Neuronal stem cell (in vitro differentiated cells): Measurements from ENCODE around the gene LY9.

Experiments
- DNase-seq: peaks from one replicate; pipeline ENCODE4 v3.0.0-alpha.2; 2013; ENCODE audit warnings: low spot score
- H2AFZ ChIP-seq: one replicate; pipeline ENCODE4 v1.6.1; 2013; ENCODE audit warnings: mild to moderate bottlenecking, low read length, inconsistent platforms
- H2AK5ac ChIP-seq: 2 replicates; pipeline ENCODE4 v1.6.1; 2013; ENCODE audit warnings: low read depth, mild to moderate bottlenecking, inconsistent platforms, low read length, moderate library complexity, mixed read lengths
- H2BK120ac ChIP-seq: 2 replicates; pipeline ENCODE4 v1.6.1; 2013; ENCODE audit warnings: low read depth, mild to moderate bottlenecking, inconsistent platforms, low read length, moderate library complexity, mixed read lengths
- H2BK12ac ChIP-seq: one replicate; pipeline ENCODE4 v1.6.1; 2013; ENCODE audit warnings: low read length, inconsistent platforms
- H2BK15ac ChIP-seq: 2 replicates; pipeline ENCODE4 v1.6.1; 2013; ENCODE audit warnings: mild to moderate bottlenecking, low read length, inconsistent platforms, mixed read lengths
- H2BK5ac ChIP-seq: one replicate; pipeline ENCODE4 v1.6.1; 2013; ENCODE audit warnings: inconsistent platforms, mild to moderate bottlenecking, low read length, moderate library complexity
- H3K14ac ChIP-seq: one replicate; pipeline ENCODE4 v1.6.1; 2013; ENCODE audit warnings: low read length, inconsistent platforms
- H3K18ac ChIP-seq: 2 replicates; pipeline ENCODE4 v1.6.1; 2013; ENCODE audit warnings: low read length, inconsistent platforms
- H3K23ac ChIP-seq: 2 replicates; pipeline ENCODE4 v1.6.1; 2013; ENCODE audit warnings: low read depth, mild to moderate bottlenecking, mixed read lengths, low read length, inconsistent platforms; ENCODE audit not compliant: poor library complexity
- H3K27ac ChIP-seq: replicated peaks from 3 replicates; pipeline ENCODE4 v1.5.1; 2013; ENCODE audit warnings: low read length, inconsistent platforms
- H3K27me3 ChIP-seq, 3 experiments: 2 replicates each; pipeline ENCODE4 v1.6.1; 2013; ENCODE audit warnings: low read length in 3 of 3, mild to moderate bottlenecking in 2 of 3, inconsistent platforms in 1 of 3, low read depth in 1 of 3, mixed read lengths in 1 of 3, moderate library complexity in 1 of 3; ENCODE audit not compliant: control insufficient read depth in 3 of 3, insufficient read depth in 3 of 3
- H3K36me3 ChIP-seq, 2 donors: replicated peaks in 1 of 2; 2 replicates each; pipeline ENCODE4 v1.6.1; 2013; ENCODE audit warnings: low read length in 2 of 2; ENCODE audit not compliant: control insufficient read depth in 2 of 2, insufficient read depth in 2 of 2
- H3K4ac ChIP-seq: 2 replicates; pipeline ENCODE4 v1.6.1; 2013; ENCODE audit warnings: inconsistent platforms, mild to moderate bottlenecking, low read length, moderate library complexity
- H3K4me1 ChIP-seq, 2 donors: 1 replicate in 1 of 2; 2 replicates in 1 of 2; pipeline ENCODE4 v1.6.1; 2013; ENCODE audit warnings: low read length in 2 of 2, low read depth in 1 of 2; ENCODE audit not compliant: control insufficient read depth in 2 of 2, insufficient read depth in 1 of 2
- H3K4me2 ChIP-seq: one replicate; pipeline ENCODE4 v1.6.1; 2013; ENCODE audit warnings: mild to moderate bottlenecking, low read length, inconsistent platforms; ENCODE audit not compliant: insufficient read depth, poor library complexity, severe bottlenecking
- H3K4me3 ChIP-seq, 2 donors: 2 replicates each; pipeline ENCODE4 v1.5.1; 2013; ENCODE audit warnings: low read length in 2 of 2, mild to moderate bottlenecking in 2 of 2, inconsistent platforms in 1 of 2, moderate library complexity in 1 of 2
- H3K79me1 ChIP-seq: one replicate; pipeline ENCODE4 v1.6.1; 2013; ENCODE audit warnings: low read depth, mild to moderate bottlenecking, inconsistent platforms, low read length, moderate library complexity
- H3K9ac ChIP-seq: one replicate; pipeline ENCODE4 v1.6.1; 2013; ENCODE audit warnings: mild to moderate bottlenecking, low read depth, low read length, inconsistent platforms; ENCODE audit not compliant: poor library complexity
- H3K9me3 ChIP-seq, 2 donors: replicated peaks in 1 of 2; 2 replicates each; pipeline versions ENCODE3 to v1.6.1; 2013; ENCODE audit warnings: low read length in 2 of 2, mild to moderate bottlenecking in 2 of 2, inconsistent platforms in 1 of 2, low read depth in 1 of 2, mixed read lengths in 1 of 2, moderate library complexity in 1 of 2; ENCODE audit not compliant: control insufficient read depth in 2 of 2, insufficient read depth in 1 of 2
- H4K8ac ChIP-seq: one replicate; pipeline ENCODE4 v1.6.1; 2013; ENCODE audit warnings: low read depth, mild to moderate bottlenecking, inconsistent platforms, low read length, moderate library complexity
- H4K91ac ChIP-seq: one replicate; pipeline ENCODE4 v1.6.1; 2013; ENCODE audit warnings: low read length, low read depth, mild to moderate bottlenecking, inconsistent platforms; ENCODE audit not compliant: poor library complexity
- WGBS, 2 donors: extraction: QIAGEN DNeasy Blood & Tissue Kit; methylation state at CpG; one replicate each; pipeline ENCODE4 v1.1.7; 2013; ENCODE audit warnings: missing lambda C conversion rate in 2 of 2, mixed read lengths in 1 of 2; ENCODE audit not compliant: insufficient read length in 2 of 2, insufficient replicate concordance in 1 of 2; ENCODE audit errors: extremely low coverage in 2 of 2; 5-methylcytosine and 5-hydroxymethylcytosine counted together

Gene LY9

GRCh38 chr1:160863061-160863773, 67.2 kb downstream of the LY9 start:
- Histone ChIP-seq H3K4me2 (no peak overlapping the region), H2AK5ac (no peak overlapping the region), H4K8ac (no peak overlapping the region), H3K4me1 (peaks cover 0 to 9% of the 10 kb centered on the region in 2 donors), H4K91ac (no peak overlapping the region), H2BK120ac (no peak overlapping the region), H2AFZ (no peak overlapping the region), H3K79me1 (no peaks in the 10 kb centered on the region), H2BK12ac (no peak overlapping the region), H3K14ac (no peak overlapping the region), H3K18ac (peak overlapping the region; percentile 80), H2BK15ac (no peak overlapping the region), H2BK5ac (no peak overlapping the region), H3K4ac (no peak overlapping the region), H3K27me3 (no peaks in the 10 kb centered on the region), H3K4me3 (no peak overlapping the region), H3K9ac (no peak overlapping the region), H3K36me3 (no peaks in the 10 kb centered on the region), H3K9me3 (no peaks in the 10 kb centered on the region), H3K27ac (no peak overlapping the region), H3K23ac (no peak overlapping the region)
- DNase-seq: no peak
- WGBS, 2 donors: no CpG with 5 or more reads among the region's 11 CpGs

GRCh38 chr1:160863774-160864131, 67.8 kb downstream of the LY9 start:
- Histone ChIP-seq H3K9ac (no peak overlapping the region), H3K14ac (no peak overlapping the region), H3K23ac (no peak overlapping the region), H2AK5ac (no peak overlapping the region), H2BK15ac (no peak overlapping the region), H4K91ac (no peak overlapping the region), H3K4me3 (no peak overlapping the region), H2AFZ (no peak overlapping the region), H3K4me1 (peaks cover 0 to 9% of the 10 kb centered on the region in 2 donors), H2BK5ac (no peak overlapping the region), H3K27ac (no peak overlapping the region), H3K27me3 (no peaks in the 10 kb centered on the region), H3K4me2 (no peak overlapping the region), H3K36me3 (no peaks in the 10 kb centered on the region), H4K8ac (no peak overlapping the region), H2BK12ac (no peak overlapping the region), H2BK120ac (no peak overlapping the region), H3K9me3 (no peaks in the 10 kb centered on the region), H3K18ac (peak overlapping the region; percentile 80), H3K4ac (no peak overlapping the region), H3K79me1 (no peaks in the 10 kb centered on the region)
- WGBS, 2 donors: no CpG with 5 or more reads among the region's 4 CpGs
- no peak for DNase-seq

GRCh38 chr1:160864173-160864572, 68.2 kb downstream of the LY9 start:
- H3K27ac ChIP-seq: no peak overlapping the region
- no peak overlapping the region for H3K4me2 ChIP-seq
- no peaks in the 10 kb centered on the region for H3K9me3 ChIP-seq
- H3K14ac ChIP-seq: no peak overlapping the region
- no peak overlapping the region for H2AFZ ChIP-seq
- H2BK120ac ChIP-seq: no peak overlapping the region
- no peak for DNase-seq
- no peak overlapping the region for H2BK15ac ChIP-seq
- H3K4ac ChIP-seq: no peak overlapping the region
- peaks cover 0 to 9% of the 10 kb centered on the region in 2 donors for H3K4me1 ChIP-seq
- H4K8ac ChIP-seq: no peak overlapping the region
- H3K36me3 ChIP-seq: no peaks in the 10 kb centered on the region
- no peak overlapping the region for H2AK5ac ChIP-seq
- no peak overlapping the region for H3K9ac ChIP-seq
- no peak overlapping the region for H3K23ac ChIP-seq
- H4K91ac ChIP-seq: no peak overlapping the region
- H3K79me1 ChIP-seq: no peaks in the 10 kb centered on the region
- WGBS, 2 donors: no CpG with 5 or more reads among the region's 2 CpGs
- no peaks in the 10 kb centered on the region for H3K27me3 ChIP-seq
- no peak overlapping the region for H2BK12ac ChIP-seq
- no peak overlapping the region for H3K4me3 ChIP-seq
- no peak overlapping the region for H3K18ac ChIP-seq
- H2BK5ac ChIP-seq: no peak overlapping the region

DNA sequence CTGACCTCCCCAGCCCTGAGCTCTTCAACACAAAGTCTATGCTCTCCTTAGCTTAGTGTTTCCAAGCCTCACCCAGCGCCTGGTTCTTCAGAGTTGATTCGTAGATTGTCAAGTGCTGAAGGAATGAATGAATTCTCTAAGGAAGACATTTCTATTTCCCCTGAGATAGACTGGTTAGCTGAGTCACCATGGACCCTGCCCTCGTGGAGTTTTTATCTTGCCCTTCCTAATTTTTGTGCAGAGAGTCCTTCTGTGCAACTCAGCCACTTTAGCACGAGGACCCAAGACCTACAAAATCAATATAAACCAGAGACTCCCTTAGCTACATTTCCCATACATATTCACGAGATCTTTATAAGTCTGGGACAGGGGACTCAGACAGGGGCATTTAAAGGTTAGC, 69.4 kb downstream of the LY9 start:
- no CpG with 5 or more reads among the region's 5 CpGs for WGBS, 2 donors
- no peak overlapping the region for H3K4me2 ChIP-seq
- H3K9ac ChIP-seq: no peak overlapping the region
- no peak overlapping the region for H3K14ac ChIP-seq
- H3K4me1 ChIP-seq: peaks cover 0 to 9% of the 10 kb centered on the region in 2 donors
- no peak overlapping the region for H2BK5ac ChIP-seq
- no peak overlapping the region for H2BK15ac ChIP-seq
- H3K23ac ChIP-seq: no peak overlapping the region
- H3K79me1 ChIP-seq: no peaks in the 10 kb centered on the region
- no peak overlapping the region for H2AFZ ChIP-seq
- H2BK120ac ChIP-seq: no peak overlapping the region
- no peak overlapping the region for H3K4me3 ChIP-seq
- H3K27ac ChIP-seq: no peak overlapping the region
- no peaks in the 10 kb centered on the region for H3K9me3 ChIP-seq
- H2AK5ac ChIP-seq: no peak overlapping the region
- no peaks in the 10 kb centered on the region for H3K36me3 ChIP-seq
- no peaks in the 10 kb centered on the region for H3K27me3 ChIP-seq
- H3K4ac ChIP-seq: no peak overlapping the region
- DNase-seq: no peak
- no peak overlapping the region for H3K18ac ChIP-seq
- no peak overlapping the region for H4K8ac ChIP-seq
- no peak overlapping the region for H2BK12ac ChIP-seq
- H4K91ac ChIP-seq: no peak overlapping the region
